ENCODE data around the gene CT45A1.

GRCh38 chrX:135695471-135695870, 18.0 kb upstream of the CT45A1 start:
- TF ChIP-seq POLR2A (IDR thresholded peaks at IDR 0.05) (no peak), CTCF (IDR thresholded peaks at IDR 0.05) (no peak)
